Ascending aorta (tissue), 2 donors: ENCODE data around the gene LONP2. TPM values are rescaled to one million over a fixed set of nuclear protein-coding genes. Genes with fewer than 3 reads are reported as not detected.

Experiments used
- DNase-seq, 2 donors: peaks; one replicate each; pipeline ENCODE4 v3.0.0-alpha.2; 2019; ENCODE audit warnings: low spot score in 2 of 2
- H3K27ac ChIP-seq, 2 donors: fragments of 200-600 bp; sonication (generic); one replicate each; pipeline ENCODE4 v1.5.1; 2016 to 2017; ENCODE audit warnings: mild to moderate bottlenecking in 1 of 2
- H3K27me3 ChIP-seq: fragments of 200-600 bp; sonication (generic); one replicate; pipeline ENCODE4 v1.5.1; 2017
- H3K36me3 ChIP-seq, 2 donors: fragments of 200-600 bp; sonication (generic); one replicate each; pipeline ENCODE4 v1.5.1; 2016
- H3K4me1 ChIP-seq, 2 donors: fragments of 200-600 bp; sonication (generic); one replicate each; pipeline ENCODE4 v1.5.1; 2016 to 2017; ENCODE audit warnings: mild to moderate bottlenecking in 1 of 2
- H3K4me3 ChIP-seq, 2 donors: fragments of 200-600 bp; sonication (generic); one replicate each; pipeline ENCODE4 v1.5.1; 2016 to 2017; ENCODE audit warnings: mild to moderate bottlenecking in 1 of 2
- H3K9me3 ChIP-seq, 2 donors: fragments of 200-600 bp; sonication (generic); one replicate each; pipeline ENCODE4 v1.5.1; 2016
- intact Hi-C: fragments of 100-400 bp; cut with DNase I; formaldehyde crosslinking; loops from one replicate; pipeline ENCODE4 v1.15.1; 2023
- total RNA-seq: library from RNA; depleted of rRNA; stranded (reverse); fragments of >200 nt; gene quantifications from one replicate; pipeline ENCODE4 v1.1.0, GENCODE V29; 2016
- TF ChIP-seq, protein P1 (sequence below), 3 experiments: fragments of 200-600 bp in 2 of 3; fragments of 450-650 bp in 1 of 3; sonication (generic) in 2 of 3; IDR thresholded peaks; one replicate each; pipeline ENCODE4 v1.5.1; 2016 to 2019; ENCODE audit warnings: antibody characterized with exemption in 3 of 3, mild to moderate bottlenecking in 1 of 3, moderate library complexity in 1 of 3

The LONP2 gene
- total RNA-seq, 1 donor from 2014 or later, result 70.0 TPM

DNA sequence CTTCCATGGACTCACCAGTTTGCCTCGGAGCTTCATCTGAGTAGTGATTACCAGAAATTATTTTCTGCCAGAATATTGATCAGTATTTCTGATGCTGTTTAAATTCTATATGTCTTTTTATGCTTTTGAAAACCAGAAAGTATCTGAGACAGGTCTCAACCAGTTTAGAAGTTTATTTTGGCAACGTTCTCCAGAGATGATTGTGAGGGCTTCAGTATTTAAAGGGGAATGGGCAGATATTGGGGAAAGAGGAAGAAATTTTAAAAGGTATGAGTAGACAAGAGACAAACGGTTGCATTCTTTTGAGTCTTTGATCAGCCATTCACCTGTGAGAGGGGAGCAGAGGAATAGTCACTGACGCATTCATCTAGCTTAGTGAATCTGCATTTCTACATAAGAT lies 47.7 kb downstream of the LONP2 start:
- Histone ChIP-seq H3K9me3 (peaks cover 8% of the 10 kb centered on the region in 2 donors), H3K4me3 (no peak overlapping the region), H3K36me3 (peaks cover 28 to 57% of the 10 kb centered on the region in 2 donors), H3K27me3 (no peaks in the 10 kb centered on the region), H3K27ac (no peak overlapping the region), H3K4me1 (no peaks in the 10 kb centered on the region)
- TF ChIP-seq, protein P1, sequence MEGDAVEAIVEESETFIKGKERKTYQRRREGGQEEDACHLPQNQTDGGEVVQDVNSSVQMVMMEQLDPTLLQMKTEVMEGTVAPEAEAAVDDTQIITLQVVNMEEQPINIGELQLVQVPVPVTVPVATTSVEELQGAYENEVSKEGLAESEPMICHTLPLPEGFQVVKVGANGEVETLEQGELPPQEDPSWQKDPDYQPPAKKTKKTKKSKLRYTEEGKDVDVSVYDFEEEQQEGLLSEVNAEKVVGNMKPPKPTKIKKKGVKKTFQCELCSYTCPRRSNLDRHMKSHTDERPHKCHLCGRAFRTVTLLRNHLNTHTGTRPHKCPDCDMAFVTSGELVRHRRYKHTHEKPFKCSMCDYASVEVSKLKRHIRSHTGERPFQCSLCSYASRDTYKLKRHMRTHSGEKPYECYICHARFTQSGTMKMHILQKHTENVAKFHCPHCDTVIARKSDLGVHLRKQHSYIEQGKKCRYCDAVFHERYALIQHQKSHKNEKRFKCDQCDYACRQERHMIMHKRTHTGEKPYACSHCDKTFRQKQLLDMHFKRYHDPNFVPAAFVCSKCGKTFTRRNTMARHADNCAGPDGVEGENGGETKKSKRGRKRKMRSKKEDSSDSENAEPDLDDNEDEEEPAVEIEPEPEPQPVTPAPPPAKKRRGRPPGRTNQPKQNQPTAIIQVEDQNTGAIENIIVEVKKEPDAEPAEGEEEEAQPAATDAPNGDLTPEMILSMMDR (IDR thresholded peaks at IDR 0.05), result no peak
- intact Hi-C loops, result no loop called here
- DNase-seq, result no peak

DNA sequence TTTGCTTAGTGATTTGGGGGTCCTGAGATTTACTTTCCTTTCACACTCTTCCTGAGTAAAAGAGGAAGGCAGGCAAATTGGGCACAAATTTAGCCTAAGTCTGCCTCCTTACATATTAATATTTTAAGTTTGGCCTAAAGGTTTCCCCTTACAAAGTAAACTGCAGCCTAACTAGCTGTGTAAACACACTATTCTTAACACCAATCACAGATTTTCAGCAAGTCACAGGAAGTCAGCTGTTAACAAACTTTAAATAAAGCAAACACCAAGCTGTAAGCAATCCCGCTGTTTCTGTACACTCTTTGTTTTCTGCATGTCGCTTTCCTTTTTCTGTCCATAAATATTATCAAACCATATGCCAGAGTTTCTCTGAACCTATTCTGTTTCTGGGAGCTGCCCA lies 48.4 kb downstream of the LONP2 start:
- TF ChIP-seq, protein P1 (IDR thresholded peaks at IDR 0.05), result no peak
- intact Hi-C loops, result no loop called here
- H3K36me3 ChIP-seq, result peaks cover 27 to 57% of the 10 kb centered on the region in 2 donors
- H3K4me1 ChIP-seq, result no peaks in the 10 kb centered on the region
- H3K4me3 ChIP-seq, result no peak overlapping the region
- DNase-seq, result no peak
- no peaks in the 10 kb centered on the region for H3K27me3 ChIP-seq
- H3K27ac ChIP-seq, result no peak overlapping the region
- H3K9me3 ChIP-seq, result peaks cover 1 to 2% of the 10 kb centered on the region in 2 donors

DNA sequence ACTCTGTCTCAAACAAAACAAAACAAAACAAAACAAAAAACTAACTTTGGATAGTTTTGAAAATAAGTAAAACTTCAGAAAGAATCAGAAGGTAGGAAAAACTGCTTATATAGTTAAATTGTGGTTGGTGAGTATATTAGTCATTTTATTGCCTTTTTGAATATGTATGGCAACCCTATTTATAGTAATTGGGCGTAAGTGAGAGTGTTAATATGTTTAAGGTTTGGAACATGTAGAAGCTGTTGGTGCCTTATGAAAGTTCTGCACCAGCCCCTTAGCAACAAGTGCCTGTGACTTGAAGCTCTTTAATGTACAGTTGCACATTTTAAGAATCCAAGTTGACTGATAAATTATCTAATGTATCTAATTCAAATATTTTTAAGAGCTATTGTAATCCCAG lies 50.6 kb downstream of the LONP2 start:
- no peak for DNase-seq
- no peaks in the 10 kb centered on the region for H3K9me3 ChIP-seq
- TF ChIP-seq, protein P1 (IDR thresholded peaks at IDR 0.05), result no peak
- no peaks in the 10 kb centered on the region for H3K27me3 ChIP-seq
- no peak overlapping the region for H3K27ac ChIP-seq
- H3K4me3 ChIP-seq, result no peak overlapping the region
- H3K36me3 ChIP-seq, result peaks cover 26 to 59% of the 10 kb centered on the region in 2 donors
- H3K4me1 ChIP-seq, result no peaks in the 10 kb centered on the region
- intact Hi-C loops, result no loop called here

DNA sequence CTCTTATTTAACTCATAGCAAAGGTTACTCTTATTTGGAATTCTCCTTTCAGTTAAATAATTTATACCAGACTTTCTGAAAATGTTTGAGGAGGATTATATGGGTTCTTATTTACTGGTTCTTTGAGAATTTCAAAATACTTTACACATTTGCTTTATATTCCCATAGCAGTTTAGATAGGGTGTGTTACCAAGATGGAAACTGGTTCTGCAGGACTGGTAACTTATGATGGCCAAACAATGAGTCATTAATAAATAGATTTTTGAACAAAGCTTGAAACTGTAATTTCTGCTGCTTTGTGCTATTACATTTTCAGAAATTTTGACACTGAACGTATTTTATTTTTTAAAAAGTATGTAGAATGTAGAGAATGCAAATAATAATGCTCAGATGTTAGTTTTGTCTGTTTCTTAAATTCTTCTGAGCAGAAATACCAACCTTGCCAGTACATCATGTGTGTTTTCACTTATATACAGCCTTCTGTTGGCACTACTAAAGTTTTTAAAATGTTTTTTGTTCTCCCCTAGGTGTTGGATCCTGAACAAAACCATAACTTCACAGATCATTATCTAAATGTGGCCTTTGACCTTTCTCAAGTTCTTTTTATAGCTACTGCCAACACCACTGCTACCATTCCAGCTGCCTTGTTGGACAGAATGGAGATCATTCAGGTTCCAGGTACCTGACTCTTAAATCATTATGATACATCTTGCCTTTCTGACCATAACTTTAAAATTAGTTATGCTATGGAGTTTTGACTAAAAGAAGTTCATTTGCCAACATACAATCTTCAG lies 51.6 kb downstream of the LONP2 start:
- Histone ChIP-seq H3K27me3 (no peaks in the 10 kb centered on the region), H3K4me3 (no peak overlapping the region), H3K9me3 (no peaks in the 10 kb centered on the region), H3K27ac (no peak overlapping the region), H3K4me1 (peaks cover 0 to 7% of the 10 kb centered on the region in 2 donors), H3K36me3 (peaks cover 20 to 58% of the 10 kb centered on the region in 2 donors)
- no peak for DNase-seq
- TF ChIP-seq, protein P1 (IDR thresholded peaks at IDR 0.05), result no peak
- intact Hi-C loops, result no loop called here

DNA sequence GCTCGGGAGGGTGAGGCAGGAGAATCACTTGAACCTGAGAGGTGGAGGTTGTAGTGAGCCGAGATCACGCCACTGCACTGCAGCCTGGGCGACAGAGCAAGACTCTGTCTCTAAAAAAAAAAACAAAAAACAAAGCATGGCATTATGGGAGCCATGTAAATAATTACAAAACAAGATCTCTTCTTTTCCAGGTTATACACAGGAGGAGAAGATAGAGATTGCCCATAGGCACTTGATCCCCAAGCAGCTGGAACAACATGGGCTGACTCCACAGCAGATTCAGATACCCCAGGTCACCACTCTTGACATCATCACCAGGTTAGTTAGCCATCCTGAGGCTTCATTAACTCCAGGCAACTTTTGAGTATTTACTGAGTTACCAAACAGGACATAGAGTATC lies 55.4 kb downstream of the LONP2 start:
- TF ChIP-seq, protein P1 (IDR thresholded peaks at IDR 0.05), result no peak
- intact Hi-C loops, result no loop called here
- Histone ChIP-seq H3K9me3 (no peaks in the 10 kb centered on the region), H3K27me3 (no peaks in the 10 kb centered on the region), H3K27ac (no peak overlapping the region), H3K4me3 (no peak overlapping the region), H3K4me1 (peaks cover 0 to 9% of the 10 kb centered on the region in 2 donors), H3K36me3 (peaks cover 34 to 69% of the 10 kb centered on the region in 2 donors)
- no peak for DNase-seq
